HG03457 (cell line): ENCODE data around the gene SEC61G.

ENCODE experiments used
- ATAC-seq: cut with Tn5 transposase; IDR thresholded peaks from one replicate; pipeline ENCODE4 v1.9.1; 2021; ENCODE audit warnings: moderate number of reproducible peaks; ENCODE audit not compliant: unreplicated experiment

SEC61G gene

DNA sequence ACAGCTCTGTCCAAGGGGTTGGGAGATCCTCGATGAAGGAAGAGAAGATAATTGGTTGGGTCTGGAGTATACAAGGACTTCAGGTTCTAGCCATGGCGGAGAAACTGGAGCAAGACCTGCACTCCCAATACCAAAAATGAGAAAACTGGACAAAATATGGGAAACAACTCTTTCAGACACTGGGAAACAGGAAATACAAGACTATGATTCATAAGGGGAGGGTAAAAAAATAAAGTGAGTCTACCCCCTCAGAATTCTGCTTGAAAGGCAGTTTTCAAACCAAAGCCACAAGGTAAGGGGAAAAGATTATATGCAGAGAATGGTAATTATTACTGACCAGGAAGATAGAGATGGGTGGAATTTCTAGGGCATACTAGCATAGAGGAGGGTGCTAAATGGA lies 10.2 kb upstream of the SEC61G start:
- ATAC-seq, result no peak

DNA sequence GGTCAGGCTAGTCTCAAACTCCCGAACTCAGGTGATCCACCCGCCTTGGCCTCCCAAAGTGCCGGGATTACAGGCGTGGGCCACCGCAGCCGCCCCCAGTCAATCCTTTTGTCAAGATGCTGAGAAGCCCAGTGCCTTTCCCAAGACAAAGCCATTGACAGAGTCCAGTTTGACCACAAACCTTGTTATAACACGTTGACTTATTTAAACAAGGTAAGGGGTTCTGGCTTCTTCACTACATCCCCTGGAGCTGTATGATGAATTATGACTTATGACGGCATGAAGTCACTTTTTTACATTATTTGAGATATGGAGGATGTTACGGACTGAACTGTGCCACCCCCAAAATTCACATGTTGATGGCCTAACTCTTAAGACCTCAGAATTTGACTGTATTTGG lies 5.8 kb upstream of the SEC61G start:
- ATAC-seq, result no peak

DNA sequence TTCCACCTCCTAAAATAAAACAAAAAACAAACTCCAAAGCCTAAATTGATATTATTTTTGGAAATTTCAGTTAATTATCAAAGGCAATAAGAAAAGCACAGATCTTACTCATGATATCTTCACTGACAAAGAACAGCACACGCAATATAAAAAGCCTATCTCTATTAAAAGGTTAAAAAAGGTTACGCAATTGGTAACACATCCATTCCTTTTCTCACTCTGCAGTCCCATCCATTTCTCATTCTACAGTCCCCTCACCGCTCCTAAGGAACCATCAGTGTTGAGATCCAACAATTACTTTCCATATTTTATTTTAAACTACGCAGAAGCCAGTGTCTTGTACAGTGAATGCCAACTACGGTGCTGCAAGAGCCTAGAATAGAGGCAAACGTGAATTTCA lies 1.3 kb downstream of the SEC61G start:
- ATAC-seq, result no peak

DNA sequence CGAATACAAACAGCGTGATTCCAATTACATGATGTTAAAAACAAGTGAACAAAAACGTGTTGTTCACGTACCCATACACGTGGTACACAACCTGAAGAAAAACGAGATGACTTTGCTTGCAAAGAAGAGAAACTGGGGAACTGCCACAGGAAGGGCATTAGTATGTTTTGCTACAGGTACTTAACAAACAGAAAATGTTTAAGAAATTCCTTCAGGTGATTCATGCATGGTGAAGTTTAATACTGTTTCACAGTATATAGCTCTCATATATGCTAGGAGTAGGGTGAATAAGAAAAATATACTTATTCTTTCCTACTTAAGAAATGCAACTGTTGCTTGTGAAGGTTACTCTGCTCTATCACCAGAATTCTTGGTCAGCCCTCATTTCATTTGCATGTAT lies 9.8 kb downstream of the SEC61G start:
- ATAC-seq, result no peak

DNA sequence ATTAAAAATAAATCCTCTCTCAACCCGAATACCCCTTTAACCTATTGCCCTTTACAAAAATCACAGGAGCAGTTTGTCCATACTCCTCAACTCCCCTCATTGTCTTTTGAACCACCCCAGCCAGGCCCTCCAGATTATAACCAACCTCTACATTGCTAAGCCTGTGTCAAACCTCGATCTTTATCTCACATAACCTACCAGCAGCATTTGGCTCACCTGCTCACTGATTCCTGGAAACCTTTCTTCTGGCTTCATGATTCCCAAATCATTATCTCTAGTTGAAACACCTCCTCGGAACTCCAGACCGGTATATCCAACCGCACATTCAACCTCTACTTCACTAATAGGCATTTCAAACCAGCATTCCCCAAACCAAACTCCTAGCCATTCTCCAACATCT lies 11.8 kb downstream of the SEC61G start:
- no peak for ATAC-seq

DNA sequence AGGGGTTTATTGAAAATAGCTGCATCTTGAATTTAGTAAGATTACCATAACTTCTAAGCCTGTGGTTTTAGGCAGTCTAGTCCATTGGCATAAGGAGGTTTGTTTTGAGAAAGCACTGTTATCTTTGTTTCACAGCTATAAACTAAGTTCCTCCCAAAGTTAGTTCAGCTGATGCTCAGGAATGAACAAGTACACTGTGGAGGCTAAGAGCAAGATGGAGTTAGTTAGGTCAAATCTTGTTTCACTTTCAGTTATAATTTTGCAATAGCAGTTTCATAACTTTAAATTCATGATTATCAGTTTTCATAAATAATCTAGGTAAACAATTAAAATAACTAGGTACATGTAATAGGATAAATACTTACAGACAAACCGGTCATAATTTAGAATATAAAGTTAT lies 15.4 kb downstream of the SEC61G start:
- ATAC-seq, result no peak

DNA sequence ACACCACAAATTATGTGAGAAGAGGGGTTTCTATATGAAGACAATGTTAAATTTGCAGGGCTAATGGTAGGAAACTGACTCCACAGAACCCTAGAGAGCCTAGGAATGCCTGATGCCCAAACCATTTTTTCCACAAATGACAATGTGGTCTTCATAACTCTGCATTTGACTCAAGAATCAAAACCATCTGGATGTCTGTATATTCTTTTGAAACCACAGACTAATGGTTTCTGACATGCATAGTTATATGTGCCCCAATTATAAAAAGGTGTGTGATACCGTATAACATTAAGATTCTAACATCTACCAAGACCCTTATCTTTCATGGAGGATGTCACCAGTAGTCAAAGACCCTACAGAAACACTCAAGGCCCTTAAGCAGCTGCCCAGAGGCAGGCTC lies 20.3 kb downstream of the SEC61G start:
- ATAC-seq, result no peak

DNA sequence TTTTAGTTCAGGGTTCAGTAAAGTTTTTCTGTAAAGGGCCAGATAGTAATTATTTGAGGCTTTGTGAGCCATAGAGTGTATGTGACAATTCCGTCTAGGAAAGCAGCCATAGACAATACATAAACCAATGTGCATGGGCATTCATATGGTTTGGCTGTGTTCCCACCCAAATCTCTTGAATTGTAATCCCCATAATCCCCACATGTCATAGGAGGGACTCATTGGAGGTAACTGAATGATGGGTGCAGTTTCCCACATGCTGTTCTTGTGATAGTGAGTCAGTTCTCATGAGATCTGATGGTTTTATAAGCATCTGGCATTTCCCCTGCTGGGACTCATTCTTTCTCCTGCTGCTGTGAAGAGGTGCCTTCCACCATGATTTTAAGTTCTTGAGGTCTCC lies 29.9 kb downstream of the SEC61G start:
- no peak for ATAC-seq

DNA sequence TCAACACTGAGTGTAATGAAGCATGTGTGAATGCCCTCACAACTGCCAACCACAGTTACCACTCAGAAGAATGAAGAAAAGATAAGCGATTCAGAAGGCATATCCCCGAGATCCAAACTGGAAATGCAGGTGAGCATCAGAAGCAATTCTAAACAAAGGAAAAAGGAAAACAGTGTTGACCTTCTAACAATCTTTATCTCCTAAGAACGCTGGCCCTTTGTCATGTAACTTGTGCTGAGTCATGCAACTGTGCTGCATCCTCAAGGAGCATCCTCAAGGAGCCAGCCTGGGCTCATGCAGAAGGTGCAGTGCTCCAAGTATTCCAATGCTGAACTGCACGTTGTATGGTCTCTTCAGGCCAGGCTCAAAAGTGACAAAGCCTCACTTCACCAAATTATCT lies 30.6 kb downstream of the SEC61G start:
- ATAC-seq, result no peak

DNA sequence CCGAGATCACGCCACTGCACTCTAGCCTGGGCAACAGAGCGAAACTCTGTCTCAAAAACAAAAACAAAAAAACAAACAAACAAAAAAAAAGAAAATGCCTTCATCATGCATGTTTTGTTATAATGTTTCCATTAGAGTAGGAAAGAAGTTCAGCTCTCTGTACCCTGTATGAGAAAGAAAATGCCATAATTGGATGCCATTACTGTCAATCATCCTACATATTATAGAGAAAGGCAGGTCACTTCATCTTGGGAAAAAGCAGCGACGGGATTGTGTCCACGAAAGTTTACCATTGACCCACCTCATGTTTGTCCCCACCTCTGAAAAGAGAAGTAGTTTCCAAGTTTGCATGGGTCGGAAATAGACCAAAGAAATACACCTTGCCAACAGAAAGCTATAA lies 33.8 kb downstream of the SEC61G start:
- no peak for ATAC-seq

DNA sequence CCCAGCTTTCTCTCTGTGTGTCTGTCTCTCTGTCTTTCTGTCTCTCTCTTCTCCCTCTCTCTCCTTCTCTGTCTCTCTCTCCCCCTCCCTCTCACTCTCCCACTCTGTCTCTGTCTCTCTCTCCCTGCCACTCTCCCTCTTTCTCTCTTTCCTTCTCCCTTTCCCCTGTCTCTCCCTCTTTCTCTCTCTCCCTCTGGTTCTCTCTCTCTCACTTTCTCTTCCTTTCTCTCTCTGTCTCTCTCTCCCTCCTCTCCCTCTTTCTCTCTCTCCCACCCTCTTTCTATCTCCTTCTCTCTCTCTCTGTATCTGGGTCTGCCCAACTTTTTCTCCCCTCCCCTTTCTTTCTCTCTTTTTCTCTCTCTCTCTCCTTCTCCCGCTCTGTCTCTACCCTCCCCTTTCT lies 36.5 kb downstream of the SEC61G start:
- ATAC-seq, result no peak

DNA sequence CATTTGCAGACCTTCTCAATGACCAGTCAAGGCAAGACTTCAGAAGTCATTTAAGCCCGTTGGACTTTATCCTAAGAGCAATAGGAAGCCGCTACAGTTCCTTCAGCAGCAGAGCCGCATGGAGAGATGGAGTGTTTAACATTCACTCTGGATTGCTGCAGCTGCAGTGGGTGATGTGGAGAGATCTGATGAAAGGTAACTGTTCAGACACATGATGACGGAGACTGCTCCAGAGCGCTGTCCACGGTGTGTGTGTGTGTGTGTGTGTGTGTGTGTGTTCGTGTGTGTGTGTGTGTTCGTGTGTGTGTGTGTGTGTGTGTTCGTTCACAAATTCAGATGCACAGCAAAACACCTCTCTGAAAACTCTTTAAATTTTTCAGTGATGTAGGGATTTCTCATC lies 37.0 kb downstream of the SEC61G start:
- ATAC-seq, result no peak

DNA sequence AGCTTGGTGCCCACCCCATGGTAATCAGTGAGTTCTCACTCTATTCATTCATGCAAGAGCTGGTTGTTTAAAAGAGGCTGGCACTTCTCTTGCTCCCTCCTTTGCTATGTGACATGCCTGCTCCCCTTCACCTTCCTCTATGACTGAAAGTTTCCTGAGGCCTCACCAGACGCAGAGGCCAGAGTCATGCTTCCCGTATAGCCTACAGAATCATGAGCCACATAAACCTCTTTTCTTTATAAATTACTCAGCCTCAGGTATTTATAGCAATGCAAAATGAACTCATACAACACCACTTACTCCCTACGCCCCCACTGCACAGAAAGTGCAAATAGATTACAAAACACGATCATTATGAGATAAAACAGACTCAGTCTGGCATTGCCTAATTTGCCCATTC lies 39.0 kb downstream of the SEC61G start:
- ATAC-seq, result no peak

DNA sequence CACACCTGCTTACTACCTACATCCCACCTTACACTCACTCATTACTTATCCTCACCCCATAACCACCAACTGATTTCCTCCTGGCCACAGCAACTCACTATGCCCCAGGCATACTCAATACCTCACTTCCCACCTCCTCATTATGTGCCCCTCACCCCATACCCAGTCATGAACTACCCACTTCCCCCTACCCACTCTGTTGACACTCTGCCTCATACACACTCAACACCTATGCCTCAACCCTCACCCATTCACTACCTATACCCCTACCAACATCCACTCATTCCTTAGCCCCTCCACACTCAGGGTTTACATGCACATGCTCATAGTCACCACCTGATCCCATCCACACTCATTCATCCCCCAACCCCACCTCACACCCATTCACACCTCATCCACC lies 39.6 kb downstream of the SEC61G start:
- no peak for ATAC-seq

DNA sequence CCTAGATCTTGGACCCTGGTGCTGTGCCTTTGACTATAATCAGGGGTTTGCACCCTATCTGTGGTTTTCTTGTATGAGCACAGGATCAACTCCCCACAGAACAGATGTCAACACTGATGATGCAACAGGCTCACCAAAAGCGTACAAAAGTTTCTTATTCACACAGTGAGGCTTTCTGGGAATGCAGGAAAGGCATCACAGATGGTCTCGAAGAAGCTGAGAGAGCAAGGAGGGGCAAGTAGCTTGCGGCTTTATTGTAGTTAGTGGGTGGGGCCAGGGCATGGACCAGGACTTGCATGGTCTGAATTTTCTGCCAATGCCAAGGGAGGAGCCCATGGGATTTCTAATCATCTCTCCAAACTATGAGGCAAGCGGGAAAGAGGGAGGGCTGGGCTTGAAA lies 46.2 kb downstream of the SEC61G start:
- ATAC-seq, result no peak

DNA sequence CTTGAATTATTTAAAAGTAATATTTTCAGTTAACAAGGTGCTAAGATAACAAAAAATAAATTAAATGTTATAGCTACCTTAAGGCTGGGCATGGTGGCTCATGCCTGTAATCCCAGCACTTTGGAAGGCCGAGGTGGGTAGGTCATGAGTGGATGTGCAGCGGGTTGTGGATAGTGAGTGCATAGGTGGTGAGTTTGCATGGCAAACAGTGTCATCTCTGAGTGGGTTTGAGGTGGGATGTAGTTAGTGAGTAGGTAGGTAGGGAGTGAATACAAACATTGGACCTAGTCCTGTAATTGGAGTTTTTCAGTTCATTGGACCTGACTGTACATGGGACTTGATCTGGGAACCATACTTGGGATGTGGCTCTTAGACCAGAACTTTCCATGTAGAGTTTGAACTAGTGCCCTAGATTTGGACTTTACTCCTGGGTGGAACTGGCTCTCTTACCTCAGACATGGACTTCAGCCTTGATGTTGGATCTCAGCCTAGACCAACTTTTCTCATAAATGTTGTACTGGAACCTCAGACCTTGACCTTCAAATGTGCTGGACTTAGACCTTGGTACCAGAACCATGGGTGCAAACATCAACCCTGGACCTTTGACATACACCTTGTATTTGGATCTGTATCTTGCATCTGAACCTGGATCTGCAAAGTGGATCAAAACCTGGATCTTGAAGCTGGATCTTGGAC lies 47.0 kb downstream of the SEC61G start:
- ATAC-seq, result no peak

DNA sequence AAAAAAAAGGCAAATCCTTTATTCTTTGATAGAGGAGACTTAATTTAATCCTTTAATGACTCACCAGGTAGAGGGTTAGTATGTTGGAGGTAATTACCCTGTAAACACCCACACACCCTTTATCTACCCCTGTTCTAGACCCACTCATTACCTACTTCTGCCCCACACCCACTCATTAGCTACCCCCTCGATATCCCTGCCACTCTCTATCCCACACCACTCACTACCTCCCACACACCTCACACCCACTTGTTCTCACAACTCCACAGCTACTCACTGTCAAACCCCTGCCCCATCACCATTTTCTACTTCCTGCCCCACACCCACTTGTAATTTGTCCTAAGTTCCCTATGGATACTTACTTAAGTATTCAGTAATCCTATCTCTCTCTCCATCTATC lies 49.7 kb downstream of the SEC61G start:
- ATAC-seq, result no peak

DNA sequence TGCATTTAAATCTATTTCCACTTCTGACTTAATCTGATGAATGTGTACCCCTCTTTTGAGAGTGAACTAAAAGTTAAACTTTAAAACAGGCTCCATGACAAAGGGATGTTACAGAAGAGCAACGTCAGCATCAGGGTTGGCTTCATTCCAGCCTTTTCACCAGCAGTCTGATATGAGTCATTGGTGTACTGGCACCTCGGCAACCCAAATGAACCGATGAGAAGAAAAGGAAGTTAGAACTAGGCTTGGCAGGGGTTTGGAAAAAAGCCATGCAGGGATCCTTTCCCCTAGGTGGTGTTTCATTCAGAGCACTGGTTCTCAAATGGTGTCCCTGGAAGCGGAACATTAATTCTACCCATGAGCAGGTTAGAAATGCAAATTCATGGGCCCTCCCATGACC lies 53.6 kb downstream of the SEC61G start:
- ATAC-seq, result no peak

DNA sequence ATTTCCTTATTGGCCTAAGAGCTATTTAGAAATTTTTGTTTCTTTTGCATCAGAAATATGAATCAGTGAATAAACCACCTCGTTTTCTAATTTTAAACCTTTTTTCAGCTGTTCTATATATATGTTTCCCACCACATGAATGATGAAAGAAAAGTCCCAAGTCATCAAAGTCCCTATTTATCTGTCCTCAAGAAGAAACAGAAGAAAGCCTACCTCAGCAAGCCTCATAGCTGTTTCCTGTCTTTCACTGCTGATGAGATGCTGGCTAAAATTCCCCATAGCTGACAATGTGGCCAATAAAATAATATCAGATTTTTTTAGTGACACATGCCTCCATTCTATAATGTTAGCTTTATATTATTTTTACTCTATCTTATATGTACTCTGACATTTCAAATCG lies 54.2 kb downstream of the SEC61G start:
- no peak for ATAC-seq
